Type B pancreatic cell (in vitro differentiated cells): Measurements from ENCODE around the gene ARHGDIA. TPM values are rescaled to one million over a fixed set of nuclear protein-coding genes. Genes with fewer than 3 reads are reported as not detected.
"Not testable (repeated sequence)": the region's sequence is repeated elsewhere in the genome, so short reads cannot be mapped to it uniquely, and the experiment has no call there.

ENCODE experiments used
- DNase-seq: peaks from one replicate; pipeline ENCODE4 v3.0.0; 2021; ENCODE audit warnings: mixed read lengths; ENCODE audit not compliant: unreplicated experiment; ENCODE audit errors: extremely low spot score
- H3K27ac Mint-ChIP-seq: 2 replicates; pipeline ENCODE4 v1.8.0; 2021; ENCODE audit warnings: mild to moderate bottlenecking, mixed read lengths
- H3K27me3 Mint-ChIP-seq: 2 replicates; pipeline ENCODE4 v1.8.0; 2021; ENCODE audit warnings: mixed read lengths
- H3K36me3 Mint-ChIP-seq: 2 replicates; pipeline ENCODE4 v1.8.0; 2021; ENCODE audit warnings: mixed read lengths
- H3K4me1 Mint-ChIP-seq: one replicate; pipeline ENCODE4 v1.8.0; 2021; ENCODE audit warnings: mixed read lengths; ENCODE audit not compliant: unreplicated experiment
- H3K4me3 Mint-ChIP-seq: 2 replicates; pipeline ENCODE4 v1.8.0; 2021; ENCODE audit warnings: mild to moderate bottlenecking, mixed read lengths
- H3K9me3 Mint-ChIP-seq: 2 replicates; pipeline ENCODE4 v1.8.0; 2021; ENCODE audit warnings: mixed read lengths
- long read RNA-seq: library from polyadenylated mRNA; unstranded; transcript quantifications from one replicate; pipeline ENCODE4 v2.0.0, GENCODE V29; 2020
- total RNA-seq: library from RNA; stranded (reverse); gene quantifications from 2 replicates; pipeline ENCODE4 v1.2.1, GENCODE V29; 2021; ENCODE audit warnings: low replicate concordance
- TF ChIP-seq, protein P1 (sequence below): fragments of 200-600 bp; sonication (generic); conservative IDR thresholded peaks from 2 replicates; pipeline ENCODE4 v1.5.0; 2021; ENCODE audit warnings: antibody characterized with exemption, mild to moderate bottlenecking

Gene ARHGDIA
- total RNA-seq, result 250 and 264 TPM in 2 replicates
- long read RNA-seq, partial matches to known transcripts, result 0 of 1 reads
- long read RNA-seq, other reads (novel, unspliced or antisense), result 1 of 1 reads

DNA sequence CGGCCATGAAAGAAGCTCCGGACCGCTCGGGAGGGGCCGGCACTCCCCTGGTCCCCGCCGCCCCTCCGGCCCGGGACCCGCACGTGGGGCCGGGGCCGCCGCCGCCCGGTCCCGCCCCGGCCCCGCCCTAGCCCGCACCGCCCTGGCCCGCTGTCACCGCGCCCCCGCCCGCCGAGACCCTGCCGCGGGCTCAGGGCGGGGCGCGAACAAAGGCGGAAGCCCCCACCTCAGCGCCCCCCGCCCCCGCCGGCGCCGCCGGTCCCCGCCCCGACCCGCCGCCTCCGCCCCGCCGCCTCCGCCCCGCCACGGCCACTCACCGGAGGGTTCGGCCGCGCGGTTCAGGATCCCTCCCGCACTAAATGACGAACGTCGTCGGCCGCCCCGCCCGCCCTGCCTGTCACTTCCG, at the start of gene ARHGDIA:
ARHGDIA (minus strand) TSS at position 357 of the 406 bp plus-strand sequence. CDS start 1,407 bp downstream, outside the sequence.
- H3K4me3 Mint-ChIP-seq, result peak within 1 kb of the TSS; percentile 89
- TF ChIP-seq, protein P1, sequence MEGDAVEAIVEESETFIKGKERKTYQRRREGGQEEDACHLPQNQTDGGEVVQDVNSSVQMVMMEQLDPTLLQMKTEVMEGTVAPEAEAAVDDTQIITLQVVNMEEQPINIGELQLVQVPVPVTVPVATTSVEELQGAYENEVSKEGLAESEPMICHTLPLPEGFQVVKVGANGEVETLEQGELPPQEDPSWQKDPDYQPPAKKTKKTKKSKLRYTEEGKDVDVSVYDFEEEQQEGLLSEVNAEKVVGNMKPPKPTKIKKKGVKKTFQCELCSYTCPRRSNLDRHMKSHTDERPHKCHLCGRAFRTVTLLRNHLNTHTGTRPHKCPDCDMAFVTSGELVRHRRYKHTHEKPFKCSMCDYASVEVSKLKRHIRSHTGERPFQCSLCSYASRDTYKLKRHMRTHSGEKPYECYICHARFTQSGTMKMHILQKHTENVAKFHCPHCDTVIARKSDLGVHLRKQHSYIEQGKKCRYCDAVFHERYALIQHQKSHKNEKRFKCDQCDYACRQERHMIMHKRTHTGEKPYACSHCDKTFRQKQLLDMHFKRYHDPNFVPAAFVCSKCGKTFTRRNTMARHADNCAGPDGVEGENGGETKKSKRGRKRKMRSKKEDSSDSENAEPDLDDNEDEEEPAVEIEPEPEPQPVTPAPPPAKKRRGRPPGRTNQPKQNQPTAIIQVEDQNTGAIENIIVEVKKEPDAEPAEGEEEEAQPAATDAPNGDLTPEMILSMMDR, result no peak
- no peaks in the 10 kb centered on the region for H3K9me3 Mint-ChIP-seq
- DNase-seq, result no peak
- peak within 1 kb of the TSS; percentile 90 for H3K27ac Mint-ChIP-seq
- H3K36me3 Mint-ChIP-seq, result no peaks in the 10 kb centered on the region
- H3K4me1 Mint-ChIP-seq, result peaks cover 11% of the 10 kb centered on the region
- no peaks in the 10 kb centered on the region for H3K27me3 Mint-ChIP-seq

DNA sequence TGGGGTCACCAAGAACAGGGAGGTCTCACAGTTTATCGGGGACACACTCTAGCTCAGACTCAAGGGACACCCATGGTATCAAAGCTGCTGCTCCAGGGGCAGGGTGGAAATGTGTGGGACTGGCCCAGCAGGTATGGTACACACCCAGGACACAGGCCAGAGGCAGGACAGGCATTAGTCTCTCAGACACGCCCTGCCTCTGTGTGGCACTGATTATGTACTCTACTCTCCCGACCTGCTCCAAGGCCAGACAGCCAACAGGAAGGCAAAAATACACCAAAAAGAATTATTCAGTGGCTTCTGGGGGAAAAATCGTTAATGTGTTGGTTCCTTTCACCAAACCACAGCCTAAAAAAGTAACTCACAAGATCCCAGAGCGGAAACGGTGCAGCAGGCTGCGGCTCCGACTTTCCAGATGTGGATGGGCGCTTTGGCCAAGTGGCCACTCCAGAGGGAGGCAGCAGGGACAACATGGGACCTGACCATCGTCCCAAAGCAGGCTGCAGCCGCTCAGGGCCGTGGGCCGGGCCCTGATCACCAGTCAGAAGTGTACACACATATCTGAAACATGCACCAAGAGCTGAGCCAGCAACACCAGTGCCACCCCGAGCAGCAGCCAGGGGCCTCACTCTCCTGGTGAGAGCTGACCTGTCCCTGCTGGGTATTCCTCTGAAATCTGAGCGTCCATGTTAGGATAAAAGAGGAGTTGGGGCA, 47.9 kb upstream of the ARHGDIA start:
- DNase-seq, result no peak
- H3K4me3 Mint-ChIP-seq, result peak overlapping the region; percentile 87

GRCh38 chr17:81918333-81918669, 47.2 kb upstream of the ARHGDIA start:
- not testable (repeated sequence) for DNase-seq, H3K9me3 Mint-ChIP-seq, H3K27me3 Mint-ChIP-seq
- H3K36me3 Mint-ChIP-seq, result peaks cover 16% of the 10 kb centered on the region
- H3K27ac Mint-ChIP-seq, result peak overlapping the region; percentile 95
- TF ChIP-seq, protein P1, result peak; percentile 51
- H3K4me3 Mint-ChIP-seq, result peak overlapping the region; percentile 87
- peaks cover 19% of the 10 kb centered on the region for H3K4me1 Mint-ChIP-seq

More for the DNA sequence above, 47.9 kb upstream of the ARHGDIA start:
- Mint-ChIP-seq H3K4me1 (peaks cover 22% of the 10 kb centered on the region), H3K9me3 (no peaks in the 10 kb centered on the region), H3K27ac (peak overlapping the region; percentile 95), H3K27me3 (no peaks in the 10 kb centered on the region), H3K36me3 (peaks cover 15% of the 10 kb centered on the region)
- TF ChIP-seq, protein P1, result no peak

- H3K4me3 Mint-ChIP-seq, result peak within 1 kb of the TSS; percentile 87
- DNase-seq, result no peak
Observed at GRCh38 chr17:81917565-81918332, 46.6 kb upstream of the ARHGDIA start, which contains the start of gene SIRT7. Gene SIRT7 (minus strand): TSS chr17:81918176. CDS start chr17:81918131, 45 bp downstream.

More at GRCh38 chr17:81917565-81918332, 46.6 kb upstream of the ARHGDIA start, which contains the start of gene SIRT7:
- peaks cover 21% of the 10 kb centered on the region for H3K36me3 Mint-ChIP-seq
- no peaks in the 10 kb centered on the region for H3K9me3 Mint-ChIP-seq
- H3K4me1 Mint-ChIP-seq, result peaks cover 23% of the 10 kb centered on the region
- peak within 1 kb of the TSS; percentile 95 for H3K27ac Mint-ChIP-seq
- TF ChIP-seq, protein P1, result no peak
- H3K27me3 Mint-ChIP-seq, result no peaks in the 10 kb centered on the region
